ENCODE results near the gene PTPRN2.

DNA sequence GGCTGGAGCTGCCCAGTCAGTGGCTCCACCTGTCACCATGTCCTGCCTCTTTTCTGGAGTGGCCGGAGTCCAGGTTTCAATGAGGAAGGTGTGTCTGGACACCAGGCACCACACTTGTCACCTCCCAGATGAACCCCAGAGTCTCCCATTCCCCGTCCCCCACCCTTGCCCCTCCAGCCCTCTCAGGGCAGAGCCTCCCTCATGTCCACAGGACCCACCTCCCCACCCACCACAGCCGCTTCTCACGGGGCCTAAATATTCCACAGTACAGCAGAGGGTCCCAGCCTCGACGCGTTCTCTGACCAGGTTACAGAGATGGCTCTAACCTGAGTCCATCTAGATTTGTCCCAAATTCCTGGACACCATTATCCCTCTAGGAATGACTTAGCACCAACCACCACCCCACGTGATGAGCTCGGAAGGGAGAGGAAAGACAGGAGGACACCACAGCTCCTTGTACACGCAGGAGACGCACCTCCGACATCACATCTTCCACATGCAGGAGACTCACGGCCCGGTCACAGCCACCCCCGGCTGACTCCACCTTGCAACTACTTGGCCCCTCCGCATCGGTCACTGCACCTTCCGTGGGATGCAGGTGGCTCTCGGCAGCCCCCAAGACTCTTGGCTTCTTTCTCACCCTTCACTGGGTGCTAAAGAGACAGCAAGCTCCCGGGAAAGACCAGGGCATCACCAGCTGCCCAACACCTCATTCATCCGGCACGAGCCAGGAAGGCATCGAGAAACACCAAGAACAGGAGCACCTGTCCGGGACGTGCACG is 690.7 kb downstream of the PTPRN2 start:
- TF ChIP-seq CTCF (IDR thresholded peaks at IDR 0.05; ENCODE audit: extremely low read depth in 1 of 2, insufficient read depth in 1 of 2, low read depth in 1 of 2, low read length in 2 of 2) (no peak), GATA2 (IDR thresholded peaks at IDR 0.05; ENCODE audit: insufficient read depth, insufficient read length, low read depth, low read length) (no peak), POLR2AphosphoS5 (IDR thresholded peaks at IDR 0.05; ENCODE audit: insufficient read depth, low read depth, low read length) (no peak), POLR2A (IDR thresholded peaks at IDR 0.05; ENCODE audit: low read depth, low read length) (no peak)

All from endothelial cell of umbilical vein (primary cell).